GM23338 (cell line): Measurements from ENCODE around the gene DNAJC10. TPM values are rescaled to one million over a fixed set of nuclear protein-coding genes. Genes with fewer than 3 reads are reported as not detected.

ENCODE experiments used
- ATAC-seq: fragments of 200-7000 bp; cut with Tn5 transposase; 3 replicates; pipeline ENCODE4 v1.9.1; 2020
- DNase-seq: peaks from one replicate; pipeline ENCODE4 v3.0.0-alpha.2; 2015; ENCODE audit warnings: low spot score
- H2AFZ ChIP-seq: fragments of 200-600 bp; sonication (generic); 2 replicates; pipeline ENCODE4 v1.8.0; 2016; ENCODE audit warnings: antibody characterized with exemption, mild to moderate bottlenecking, moderate library complexity
- H3F3A ChIP-seq: fragments of 200-600 bp; sonication (generic); replicated peaks from 2 replicates; pipeline ENCODE4 v1.8.0; 2017; ENCODE audit warnings: antibody characterized with exemption, mixed run types, low read depth
- H3K27ac ChIP-seq: fragments of 200-600 bp; sonication (generic); 2 replicates; pipeline ENCODE4 v1.6.1; 2016; ENCODE audit warnings: low read depth
- H3K27me3 ChIP-seq: fragments of 200-600 bp; sonication (generic); 2 replicates; pipeline ENCODE4 v1.8.0; 2016; ENCODE audit warnings: mild to moderate bottlenecking, mixed run types, moderate library complexity; ENCODE audit not compliant: insufficient read depth
- H3K36me3 ChIP-seq: fragments of 200-600 bp; sonication (generic); 2 replicates; pipeline ENCODE4 v1.8.0; 2016; ENCODE audit warnings: mild to moderate bottlenecking; ENCODE audit not compliant: insufficient read depth
- H3K4me1 ChIP-seq: fragments of 200-600 bp; sonication (generic); 2 replicates; pipeline ENCODE4 v1.8.0; 2016; ENCODE audit warnings: mild to moderate bottlenecking, moderate library complexity; ENCODE audit not compliant: insufficient read depth
- H3K4me2 ChIP-seq: fragments of 200-600 bp; sonication (generic); 2 replicates; pipeline ENCODE4 v1.7.1; 2017; ENCODE audit warnings: mixed run types
- H3K4me3 ChIP-seq: fragments of 200-600 bp; sonication (generic); 2 replicates; pipeline ENCODE4 v1.6.1; 2016; ENCODE audit warnings: mixed run types
- H3K79me2 ChIP-seq: fragments of 200-600 bp; sonication (generic); replicated peaks from 2 replicates; pipeline ENCODE4 v1.8.0; 2017; ENCODE audit warnings: mild to moderate bottlenecking; ENCODE audit not compliant: insufficient read depth
- H3K9me2 ChIP-seq: fragments of 200-600 bp; sonication (generic); 2 replicates; pipeline ENCODE4 v1.8.0; 2017; ENCODE audit not compliant: insufficient read depth
- H4K20me1 ChIP-seq: fragments of 200-600 bp; sonication (generic); replicated peaks from 2 replicates; pipeline ENCODE4 v1.8.0; 2017; ENCODE audit warnings: mild to moderate bottlenecking; ENCODE audit not compliant: insufficient read depth
- H3K27ac Mint-ChIP-seq: 2 replicates; pipeline ENCODE4 v1.8.0; 2020; ENCODE audit warnings: inconsistent platforms, mild to moderate bottlenecking, moderate library complexity, mixed read lengths
- H3K27me3 Mint-ChIP-seq: 3 replicates; pipeline ENCODE4 v1.8.0; 2022; ENCODE audit warnings: low read depth, mild to moderate bottlenecking, moderate library complexity, mixed read lengths, inconsistent platforms; ENCODE audit not compliant: insufficient read depth, poor library complexity
- H3K36me3 Mint-ChIP-seq: 3 replicates; pipeline ENCODE4 v1.8.0; 2021; ENCODE audit warnings: low read depth, mild to moderate bottlenecking, inconsistent platforms, moderate library complexity, mixed read lengths
- H3K4me1 Mint-ChIP-seq: 3 replicates; pipeline ENCODE4 v1.8.0; 2020; ENCODE audit warnings: mild to moderate bottlenecking, inconsistent platforms, mixed read lengths
- H3K4me3 Mint-ChIP-seq: 3 replicates; pipeline ENCODE4 v1.8.0; 2021; ENCODE audit warnings: moderate library complexity, mild to moderate bottlenecking, inconsistent platforms, mixed read lengths
- H3K9me3 Mint-ChIP-seq: 3 replicates; pipeline ENCODE4 v1.8.0; 2020; ENCODE audit warnings: moderate library complexity, mild to moderate bottlenecking, inconsistent platforms, mixed read lengths
- CREB1 ChIP-seq: fragments of 250-450 bp; sonication (Bioruptor Pico); IDR thresholded peaks from 2 replicates; pipeline ENCODE4 v1.5.0; 2020; ENCODE audit warnings: low read depth, mild to moderate bottlenecking, moderate library complexity
- EZH2 ChIP-seq: fragments of 200-600 bp; sonication (generic); IDR thresholded peaks from one replicate; pipeline ENCODE4 v1.8.0; 2017; ENCODE audit warnings: antibody characterized with exemption, mild to moderate bottlenecking, low read depth; ENCODE audit not compliant: unreplicated experiment
- JUNB ChIP-seq: IDR thresholded peaks from one replicate; pipeline ENCODE4 v1.6.1; 2016; ENCODE audit warnings: antibody characterized with exemption; ENCODE audit not compliant: unreplicated experiment
- POLR2AphosphoS5 ChIP-seq: IDR thresholded peaks from 2 replicates; pipeline ENCODE4 v1.6.1; 2016; ENCODE audit warnings: antibody characterized with exemption, low read depth
- STAT1 ChIP-seq: IDR thresholded peaks from one replicate; pipeline ENCODE4 v1.6.1; 2016; ENCODE audit warnings: antibody characterized with exemption; ENCODE audit not compliant: unreplicated experiment
- ZNF114 ChIP-seq: fragments of 250-450 bp; sonication (Bioruptor Pico); IDR thresholded peaks from 2 replicates; pipeline ENCODE4 v1.5.0; 2020; ENCODE audit warnings: mild to moderate bottlenecking, moderate library complexity
- ZNF331 ChIP-seq: fragments of 250-450 bp; sonication (Bioruptor Pico); IDR thresholded peaks from 2 replicates; pipeline ENCODE4 v1.5.0; 2020; ENCODE audit warnings: low read depth, mild to moderate bottlenecking, moderate library complexity
- polyA plus RNA-seq: library from polyadenylated mRNA; unstranded; fragments of >200 nt; fragmentation: Nextera tagmentation; extraction: Ambion mirVana; gene quantifications from 2 replicates; pipeline ENCODE4 v1.2.1, GENCODE V29; 2016
- total RNA-seq: library from RNA; depleted of rRNA; stranded (reverse); fragments of >200 nt; shearing (Covaris generic); gene quantifications from 2 replicates; pipeline ENCODE4 v1.2.3, GENCODE V29; 2014
- TF ChIP-seq, protein P1 (sequence below): IDR thresholded peaks from 2 replicates; pipeline ENCODE4 v1.6.1; 2016; ENCODE audit warnings: antibody characterized with exemption

DNAJC10 gene
- total and polyA plus RNA-seq, 2 experiments from 2014 or later: 41.9 to 83.1 TPM

DNA sequence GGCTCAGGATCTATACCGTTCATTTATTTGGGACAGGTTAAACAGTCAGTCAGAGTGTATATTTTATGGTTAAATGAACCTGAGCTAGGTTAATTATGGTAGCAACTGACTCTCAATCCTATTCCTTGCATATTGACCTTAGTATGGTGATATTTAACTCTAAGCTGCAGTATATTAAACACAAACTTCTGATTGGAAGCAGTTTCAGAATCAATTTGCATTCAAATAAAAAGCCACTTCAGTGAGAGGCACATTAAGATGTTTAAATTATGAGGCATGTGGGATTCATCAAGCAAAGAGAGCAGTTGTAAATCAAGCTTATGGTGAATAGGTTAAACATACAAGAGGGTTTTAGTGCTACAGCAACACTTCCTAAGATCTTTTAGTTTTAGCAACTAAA lies 110.0 kb downstream of the DNAJC10 start (continued):
- TF ChIP-seq, protein P1, sequence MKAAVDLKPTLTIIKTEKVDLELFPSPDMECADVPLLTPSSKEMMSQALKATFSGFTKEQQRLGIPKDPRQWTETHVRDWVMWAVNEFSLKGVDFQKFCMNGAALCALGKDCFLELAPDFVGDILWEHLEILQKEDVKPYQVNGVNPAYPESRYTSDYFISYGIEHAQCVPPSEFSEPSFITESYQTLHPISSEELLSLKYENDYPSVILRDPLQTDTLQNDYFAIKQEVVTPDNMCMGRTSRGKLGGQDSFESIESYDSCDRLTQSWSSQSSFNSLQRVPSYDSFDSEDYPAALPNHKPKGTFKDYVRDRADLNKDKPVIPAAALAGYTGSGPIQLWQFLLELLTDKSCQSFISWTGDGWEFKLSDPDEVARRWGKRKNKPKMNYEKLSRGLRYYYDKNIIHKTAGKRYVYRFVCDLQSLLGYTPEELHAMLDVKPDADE: no peak
- TF ChIP-seq EZH2: no peak
- no peak for TF ChIP-seq ZNF114

DNA sequence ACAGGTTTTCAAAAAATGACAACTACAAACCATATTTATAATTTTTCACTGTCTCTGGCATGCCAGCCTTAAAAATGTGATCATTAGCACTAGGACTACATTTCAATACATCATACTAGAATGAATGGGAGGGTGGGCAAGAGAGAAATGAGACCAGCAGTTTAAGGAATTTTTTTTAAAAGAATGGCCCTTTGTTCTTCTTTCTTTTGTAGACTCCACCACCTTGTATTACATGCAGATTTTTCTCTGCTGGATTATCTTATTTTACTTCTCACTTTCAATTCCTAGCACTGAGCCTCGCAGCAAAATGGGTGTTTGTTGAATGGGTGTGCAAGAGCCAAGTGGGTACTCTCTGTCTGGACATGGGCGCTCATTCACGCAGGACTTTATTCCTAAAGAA lies 110.4 kb downstream of the DNAJC10 start:
- no peak for ATAC-seq

DNA sequence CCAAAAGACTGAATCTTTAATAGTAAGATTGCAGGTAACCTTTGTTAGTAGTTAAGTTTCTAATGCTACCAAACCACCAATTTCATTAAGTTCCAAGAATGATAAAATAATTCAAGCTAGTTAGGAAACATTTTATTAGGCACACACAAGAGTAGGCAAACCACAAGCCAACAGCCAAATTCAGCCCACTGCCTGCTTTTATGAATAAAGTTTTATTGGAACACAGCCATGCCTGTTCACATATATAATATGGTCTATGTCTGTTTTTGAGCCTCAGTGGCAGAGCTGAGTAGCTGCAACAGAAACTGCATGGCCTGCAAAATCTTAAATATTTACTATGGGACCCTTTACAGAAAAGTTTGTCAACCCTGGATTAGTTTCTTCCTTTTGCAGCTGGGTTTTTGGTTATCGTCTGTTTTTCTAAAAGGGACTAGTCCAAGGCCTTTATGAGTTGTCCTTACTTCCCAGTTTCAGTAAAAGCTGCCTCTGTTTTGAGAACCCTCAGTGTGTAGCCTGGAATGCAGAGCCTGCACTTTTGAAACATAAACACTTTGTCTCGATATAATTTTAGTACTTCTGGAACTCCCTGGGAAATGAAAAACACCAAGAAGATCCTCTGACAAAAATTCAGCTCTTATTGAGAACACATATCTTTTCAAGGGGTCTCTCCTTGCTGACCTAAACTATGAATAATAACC lies 111.3 kb downstream of the DNAJC10 start:
- H3K4me3 Mint-ChIP-seq: no peak overlapping the region
- Histone ChIP-seq H2AFZ (peak overlapping the region; percentile 87; the same call in 1 of the 2 replicates), H3K27me3 (no peaks in the 10 kb centered on the region), H4K20me1 (no peaks in the 10 kb centered on the region), H3K9me2 (peaks cover 1% of the 10 kb centered on the region; the same call in 1 of the 2 replicates), H3K27ac (no peak overlapping the region), H3K36me3 (no peaks in the 10 kb centered on the region), H3K4me2 (no peak overlapping the region), H3K79me2 (no peaks in the 10 kb centered on the region), H3K4me3 (no peak overlapping the region), H3F3A (no peaks in the 10 kb centered on the region), H3K4me1 (peaks cover 12% of the 10 kb centered on the region)
- H3K27ac Mint-ChIP-seq: no peak overlapping the region
- no peaks in the 10 kb centered on the region for H3K36me3 Mint-ChIP-seq
- H3K9me3 Mint-ChIP-seq: no peaks in the 10 kb centered on the region
- peaks cover 20% of the 10 kb centered on the region for H3K4me1 Mint-ChIP-seq
- TF ChIP-seq JUNB (no peak), ZNF331 (no peak), CREB1 (CRISPR knock-in tag) (no peak), ZNF114 (no peak), POLR2AphosphoS5 (no peak)
- TF ChIP-seq, protein P1: no peak
- DNase-seq (no peak), ATAC-seq (no peak)
- peaks cover 9% of the 10 kb centered on the region for H3K27me3 Mint-ChIP-seq

More for the DNA sequence above, 110.4 kb downstream of the DNAJC10 start:
- Histone ChIP-seq H3K4me2 (no peak overlapping the region), H2AFZ (peak overlapping the region; percentile 87), H4K20me1 (no peaks in the 10 kb centered on the region), H3K27me3 (no peaks in the 10 kb centered on the region), H3K4me3 (no peak overlapping the region), H3K27ac (no peak overlapping the region), H3K36me3 (no peaks in the 10 kb centered on the region), H3F3A (no peaks in the 10 kb centered on the region), H3K79me2 (no peaks in the 10 kb centered on the region), H3K4me1 (peaks cover 12% of the 10 kb centered on the region), H3K9me2 (no peaks in the 10 kb centered on the region)
- Mint-ChIP-seq H3K27me3 (peaks cover 9% of the 10 kb centered on the region), H3K4me1 (peaks cover 18% of the 10 kb centered on the region), H3K27ac (no peak overlapping the region), H3K9me3 (no peaks in the 10 kb centered on the region), H3K36me3 (no peaks in the 10 kb centered on the region), H3K4me3 (no peak overlapping the region)
- TF ChIP-seq STAT1: no peak
- TF ChIP-seq ZNF331: no peak
- no peak for TF ChIP-seq ZNF114
- peak; percentile 16 for DNase-seq
